ENCODE results near the gene CHD1. TPM values are rescaled to one million over a fixed set of nuclear protein-coding genes. Genes with fewer than 3 reads are reported as not detected.

Gene CHD1
- total and polyA plus RNA-seq, 2 of the 13 experiments (the other 11 are each of a cell fraction or from before 2014, with no cell fraction given), result 22.8 to 55.9 TPM

GRCh38 chr5:98872674-98873073 lies 56.1 kb downstream of the CHD1 start:
- ChIA-PET CTCF (ENCODE audit: low intra/inter-chr PET ratio, low total read pairs) (no interaction called here), POLR2A (no interaction called here)
- H3K9ac ChIP-seq (ENCODE audit: insufficient read depth, low read depth, low read length), result no peak overlapping the region
- ATAC-seq, result no peak
- H3K4me3 ChIP-seq (replicated peaks in 1 of 3; ENCODE audit: insufficient read depth in 1 of 3, low read depth in 2 of 3, low read length in 3 of 3), result no peak overlapping the region
- FAIRE-seq, result no peak
- no peaks in the 10 kb centered on the region for H3K4me1 ChIP-seq (ENCODE audit: insufficient read depth, low read length)
- H2AFZ ChIP-seq (ENCODE audit: low read length), result no peak overlapping the region
- peaks cover 4 to 63% of the 10 kb centered on the region in 2 experiments; a peak in 4 of 5 replicates for H3K36me3 ChIP-seq (replicated peaks in 1 of 2; ENCODE audit: control insufficient read depth in 1 of 2, insufficient read depth in 2 of 2, low read length in 2 of 2)
- no TSS peak for BruUV-seq (replicated peaks)
- no peaks in the 10 kb centered on the region for H4K20me1 ChIP-seq (ENCODE audit: insufficient read depth, low read length)
- intact Hi-C loops (cut with micrococcal nuclease; ENCODE audit: unreplicated experiment) (no loop called here), in situ Hi-C loops (cut with HindIII; ENCODE audit: extremely low pct_ligation_motif_present, low pct_unique_long_range_greater_than_20kb) (no loop called here)
- H3K27me3 ChIP-seq (ENCODE audit: control insufficient read depth in 1 of 2, insufficient read depth in 2 of 2, low read length in 2 of 2), result no peaks in the 10 kb centered on the region
- H3K79me2 ChIP-seq (ENCODE audit: insufficient read depth, low read length), result no peaks in the 10 kb centered on the region
- H3K9me3 ChIP-seq (ENCODE audit: low read length), result no peaks in the 10 kb centered on the region
- no peak for DNase-seq (ENCODE audit: low spot score)
- no peak for TF ChIP-seq ZNF124 (CRISPR knock-in tag; IDR thresholded peaks at IDR 0.05)
- WGBS (ENCODE audit: low lambda C conversion rate), result 98% methylated on average over 4 of the region's 4 CpGs
- no peak overlapping the region for H3K4me2 ChIP-seq (ENCODE audit: low read depth, low read length)
- no peak overlapping the region for H3K27ac ChIP-seq (ENCODE audit: extremely low read length, insufficient read depth, low read length)

- Histone ChIP-seq H3K9ac (ENCODE audit: insufficient read depth, low read depth, low read length) (no peak overlapping the region), H3K9me3 (ENCODE audit: low read length) (no peaks in the 10 kb centered on the region), H3K36me3 (replicated peaks in 1 of 2; ENCODE audit: control insufficient read depth in 1 of 2, insufficient read depth in 2 of 2, low read length in 2 of 2) (peaks cover 6 to 76% of the 10 kb centered on the region in 2 experiments; a peak in 4 of 5 replicates), H3K27me3 (ENCODE audit: control insufficient read depth in 1 of 2, insufficient read depth in 2 of 2, low read length in 2 of 2) (no peaks in the 10 kb centered on the region), H3K79me2 (ENCODE audit: insufficient read depth, low read length) (no peaks in the 10 kb centered on the region), H3K27ac (ENCODE audit: extremely low read length, insufficient read depth, low read length) (no peak overlapping the region), H3K4me1 (ENCODE audit: insufficient read depth, low read length) (no peaks in the 10 kb centered on the region), H2AFZ (ENCODE audit: low read length) (no peak overlapping the region), H4K20me1 (ENCODE audit: insufficient read depth, low read length) (no peaks in the 10 kb centered on the region), H3K4me3 (replicated peaks in 1 of 3; ENCODE audit: insufficient read depth in 1 of 3, low read depth in 2 of 3, low read length in 3 of 3) (no peak overlapping the region), H3K4me2 (ENCODE audit: low read depth, low read length) (no peak overlapping the region)
- no peak for FAIRE-seq
- in situ Hi-C loops (cut with HindIII; ENCODE audit: extremely low pct_ligation_motif_present, low pct_unique_long_range_greater_than_20kb), result no loop called here
- BruUV-seq (replicated peaks), result no TSS peak
- intact Hi-C loops (cut with micrococcal nuclease; ENCODE audit: unreplicated experiment), result no loop called here
- POLR2A ChIA-PET, result no interaction called here
- 99% methylated on average over 2 of the region's 2 CpGs for WGBS (ENCODE audit: low lambda C conversion rate)
- no peak for DNase-seq (ENCODE audit: low spot score)
- no peak for ATAC-seq
- CTCF ChIA-PET (ENCODE audit: low intra/inter-chr PET ratio, low total read pairs), result no interaction called here
- no peak for TF ChIP-seq ZNF10 (CRISPR knock-in tag; IDR thresholded peaks at IDR 0.05; ENCODE audit: borderline replicate concordance, low read depth)
- no peak for TF ChIP-seq SALL1 (CRISPR knock-in tag; IDR thresholded peaks at IDR 0.05)
- TF ChIP-seq AKNA (CRISPR knock-in tag; IDR thresholded peaks at IDR 0.05; ENCODE audit: borderline replicate concordance), result no peak
- TF ChIP-seq SETDB1 (CRISPR knock-in tag; IDR thresholded peaks at IDR 0.05; ENCODE audit: borderline replicate concordance), result no peak
- TF ChIP-seq TRAFD1 (CRISPR knock-in tag; IDR thresholded peaks at IDR 0.05; ENCODE audit: borderline replicate concordance), result no peak
Observed at GRCh38 chr5:98865690-98866089, 63.1 kb downstream of the CHD1 start.

Data from HepG2 (cell line).